ENCODE data around the gene CBLN3. TPM values are rescaled to one million over a fixed set of nuclear protein-coding genes. Genes with fewer than 3 reads are reported as not detected.

The CBLN3 gene
- total and polyA plus RNA-seq, 4 donors = 1.7 to 4.9 (median 2.0) TPM

GRCh38 chr14:24377657-24378056 lies 51.8 kb downstream of the CBLN3 start:
- H3K36me3 ChIP-seq (ENCODE audit: control insufficient read depth in 4 of 4, insufficient read depth in 4 of 4, low read length in 4 of 4) = peaks cover 0 to 27% (median 6%) of the 10 kb centered on the region in 4 donors
- 56 to 84% methylated on average over 2 of the region's 2 CpGs for WGBS, 2 donors
- no peak for ATAC-seq (ENCODE audit: insufficient read depth, low FRiP score)

GRCh38 chr14:24377126-24377525 lies 52.3 kb downstream of the CBLN3 start:
- H3K36me3 ChIP-seq (ENCODE audit: control insufficient read depth in 4 of 4, insufficient read depth in 4 of 4, low read length in 4 of 4) = peaks cover 0 to 33% (median 6%) of the 10 kb centered on the region in 4 donors
- H3K9ac ChIP-seq (ENCODE audit: insufficient read depth in 1 of 2, low read length in 2 of 2) = no peak overlapping the region
- H3K27ac ChIP-seq (ENCODE audit: low read depth in 1 of 2, low read length in 1 of 2) = no peak overlapping the region
- no peaks in the 10 kb centered on the region for H3K27me3 ChIP-seq (ENCODE audit: control insufficient read depth in 3 of 3, insufficient read depth in 3 of 3, low read length in 2 of 3)
- DNase-seq (no peak), ATAC-seq (ENCODE audit: insufficient read depth, low FRiP score) (no peak)
- 82% methylated on average over 7 of the region's 7 CpGs for WGBS, 2 donors
- H3K9me3 ChIP-seq (ENCODE audit: control insufficient read depth in 4 of 4, insufficient read depth in 3 of 4, low read length in 3 of 4) = no peaks in the 10 kb centered on the region
- no peak overlapping the region for H3K4me3 ChIP-seq
- TF ChIP-seq CTCF (IDR thresholded peaks at IDR 0.05; ENCODE audit: control extremely low read depth, extremely low read depth) = no peak
- peaks cover 0 to 12% (median 5%) of the 10 kb centered on the region in 5 donors for H3K4me1 ChIP-seq (ENCODE audit: control insufficient read depth in 5 of 5, insufficient read depth in 5 of 5, low read length in 5 of 5)

More at GRCh38 chr14:24377657-24378056, 51.8 kb downstream of the CBLN3 start:
- Histone ChIP-seq H3K4me1 (ENCODE audit: control insufficient read depth in 5 of 5, insufficient read depth in 5 of 5, low read length in 5 of 5) (peaks cover 0 to 8% (median 1%) of the 10 kb centered on the region in 5 donors), H3K9ac (ENCODE audit: insufficient read depth in 1 of 2, low read length in 2 of 2) (no peak overlapping the region), H3K27ac (ENCODE audit: low read depth in 1 of 2, low read length in 1 of 2) (no peak overlapping the region), H3K9me3 (ENCODE audit: control insufficient read depth in 4 of 4, insufficient read depth in 3 of 4, low read length in 3 of 4) (no peaks in the 10 kb centered on the region), H3K27me3 (ENCODE audit: control insufficient read depth in 3 of 3, insufficient read depth in 3 of 3, low read length in 2 of 3) (no peaks in the 10 kb centered on the region), H3K4me3 (no peak overlapping the region)
- no peak for DNase-seq
- TF ChIP-seq CTCF (IDR thresholded peaks at IDR 0.05; ENCODE audit: control extremely low read depth, extremely low read depth) = no peak

Other genes with a start within 250 kb of the CBLN3 start
- gene IPO4, start 240.9 kb downstream of the CBLN3 start, total RNA-seq = 10 to 100 TPM; 22.0 to 78.9 TPM
- 10 to 100 TPM; 13.0 to 34.8 TPM for gene IPO4, start 240.9 kb downstream of the CBLN3 start, polyA plus RNA-seq
- gene TM9SF1, start 234.2 kb downstream of the CBLN3 start, total RNA-seq = 10 to 100 TPM; 42.3 to 71.9 TPM
- 10 to 100 TPM; 32.7 to 61.7 TPM for gene TM9SF1, start 234.2 kb downstream of the CBLN3 start, polyA plus RNA-seq
- gene TSSK4, start 224.0 kb downstream of the CBLN3 start, total RNA-seq = 1 to 10 TPM in 1 of 2 donors, not detected in 1; 1.2 TPM
- under 1 TPM; 0.02 to 0.10 TPM for gene TSSK4, start 224.0 kb downstream of the CBLN3 start, polyA plus RNA-seq
- 10 to 100 TPM; 37.2 to 50.8 TPM for gene CHMP4A, start 216.2 kb downstream of the CBLN3 start, total RNA-seq
- 100 to 1,000 TPM in 1 of 2 donors, 10 to 100 TPM in 1; 70.4 to 103 TPM for gene CHMP4A, start 216.2 kb downstream of the CBLN3 start, polyA plus RNA-seq
- 10 to 100 TPM; 20.8 to 24.8 TPM for gene MDP1, start 213.6 kb downstream of the CBLN3 start, total RNA-seq
- 10 to 100 TPM; 17.2 to 31.4 TPM for gene MDP1, start 213.6 kb downstream of the CBLN3 start, polyA plus RNA-seq
- 100 to 1,000 TPM in 1 of 2 donors, 10 to 100 TPM in 1; 69.5 to 147 TPM for gene NEDD8, start 197.3 kb downstream of the CBLN3 start, total RNA-seq
- gene NEDD8, start 197.3 kb downstream of the CBLN3 start, polyA plus RNA-seq = 100 to 1,000 TPM; 242 to 246 TPM
- gene GMPR2, start 196.7 kb downstream of the CBLN3 start, total RNA-seq = 10 to 100 TPM; 63.1 TPM
- gene GMPR2, start 196.7 kb downstream of the CBLN3 start, polyA plus RNA-seq = 10 to 100 TPM; 42.9 to 71.1 TPM
- 10 to 100 TPM; 48.2 to 89.1 TPM for gene TINF2, start 187.0 kb downstream of the CBLN3 start, total RNA-seq
- 10 to 100 TPM; 45.2 to 82.6 TPM for gene TINF2, start 187.0 kb downstream of the CBLN3 start, polyA plus RNA-seq
- gene TGM1, start 166.5 kb downstream of the CBLN3 start, total RNA-seq = 1 to 10 TPM; 1.9 to 8.8 TPM
- gene TGM1, start 166.5 kb downstream of the CBLN3 start, polyA plus RNA-seq = 10 to 100 TPM in 1 of 2 donors, 1 to 10 TPM in 1; 9.8 to 11.3 TPM
- 10 to 100 TPM; 19.7 to 55.8 TPM for gene RABGGTA, start 158.1 kb downstream of the CBLN3 start, total RNA-seq
- 10 to 100 TPM; 40.3 to 45.4 TPM for gene RABGGTA, start 158.1 kb downstream of the CBLN3 start, polyA plus RNA-seq
- gene DHRS1, start 129.9 kb downstream of the CBLN3 start, total RNA-seq = 10 to 100 TPM; 20.8 to 24.0 TPM
- 10 to 100 TPM; 20.6 to 27.8 TPM for gene DHRS1, start 129.9 kb downstream of the CBLN3 start, polyA plus RNA-seq
- gene NOP9, start 129.8 kb downstream of the CBLN3 start, total RNA-seq = 10 to 100 TPM; 14.1 to 25.9 TPM
- 10 to 100 TPM; 12.1 to 13.5 TPM for gene NOP9, start 129.8 kb downstream of the CBLN3 start, polyA plus RNA-seq
- 10 to 100 TPM in 1 of 2 donors, 1 to 10 TPM in 1; 9.6 to 18.8 TPM for gene CIDEB, start 121.7 kb downstream of the CBLN3 start, total RNA-seq
- gene CIDEB, start 121.7 kb downstream of the CBLN3 start, polyA plus RNA-seq = 10 to 100 TPM in 1 of 2 donors, 1 to 10 TPM in 1; 8.3 to 19.7 TPM
- 10 to 100 TPM in 1 of 2 donors, 1 to 10 TPM in 1; 5.8 to 14.0 TPM for gene LTB4R2, start 119.5 kb downstream of the CBLN3 start, total RNA-seq
- 1 to 10 TPM; 1.8 to 5.5 TPM for gene LTB4R2, start 119.5 kb downstream of the CBLN3 start, polyA plus RNA-seq
- gene LTB4R, start 118.2 kb downstream of the CBLN3 start, total RNA-seq = 10 to 100 TPM in 1 of 2 donors, 1 to 10 TPM in 1; 4.4 to 14.8 TPM
- gene LTB4R, start 118.2 kb downstream of the CBLN3 start, polyA plus RNA-seq = 10 to 100 TPM in 1 of 2 donors, 1 to 10 TPM in 1; 7.3 to 47.0 TPM
- 10 to 100 TPM; 35.7 to 36.3 TPM for gene ADCY4, start 94.6 kb downstream of the CBLN3 start, total RNA-seq
- gene ADCY4, start 94.6 kb downstream of the CBLN3 start, polyA plus RNA-seq = 10 to 100 TPM; 22.6 to 42.8 TPM
- gene RIPK3, start 89.7 kb downstream of the CBLN3 start, total RNA-seq = 10 to 100 TPM in 1 of 2 donors, 1 to 10 TPM in 1; 6.4 to 26.0 TPM
- gene RIPK3, start 89.7 kb downstream of the CBLN3 start, polyA plus RNA-seq = 10 to 100 TPM; 13.0 to 23.4 TPM
- 10 to 100 TPM; 38.2 to 38.6 TPM for gene NFATC4, start 61.5 kb downstream of the CBLN3 start, total RNA-seq
- gene NFATC4, start 61.5 kb downstream of the CBLN3 start, polyA plus RNA-seq = 10 to 100 TPM; 13.9 to 71.4 TPM
- gene NYNRIN, start 30.7 kb downstream of the CBLN3 start, total RNA-seq = 10 to 100 TPM; 16.1 to 49.8 TPM
- 1 to 10 TPM; 2.9 to 4.2 TPM for gene NYNRIN, start 30.7 kb downstream of the CBLN3 start, polyA plus RNA-seq
- gene KHNYN, start 286 bp upstream of the CBLN3 start, total RNA-seq = 10 to 100 TPM; 48.1 to 60.2 TPM
- 10 to 100 TPM; 27.0 to 34.1 TPM for gene KHNYN, start 286 bp upstream of the CBLN3 start, polyA plus RNA-seq
- gene SDR39U1, start 13.1 kb upstream of the CBLN3 start, total RNA-seq = 10 to 100 TPM; 19.5 to 57.1 TPM
- gene SDR39U1, start 13.1 kb upstream of the CBLN3 start, polyA plus RNA-seq = 10 to 100 TPM; 48.5 to 63.9 TPM
- gene CMA1, start 78.6 kb upstream of the CBLN3 start, total RNA-seq = under 1 TPM in 1 of 2 donors, not detected in 1; 0.34 TPM
- not detected for gene CMA1, start 78.6 kb upstream of the CBLN3 start, polyA plus RNA-seq
- 1 to 10 TPM in 1 of 2 donors, under 1 TPM in 1; 0.55 to 9.6 TPM for gene CTSG, start 146.6 kb upstream of the CBLN3 start, total RNA-seq
- gene CTSG, start 146.6 kb upstream of the CBLN3 start, polyA plus RNA-seq = 1 to 10 TPM in 1 of 2 donors, under 1 TPM in 1; 0.65 to 6.3 TPM
- 1 to 10 TPM in 1 of 2 donors, not detected in 1; 1.2 TPM for gene GZMH, start 180.0 kb upstream of the CBLN3 start, total RNA-seq
- gene GZMH, start 180.0 kb upstream of the CBLN3 start, polyA plus RNA-seq = 1 to 10 TPM; 2.9 to 3.1 TPM
- 1 to 10 TPM; 2.2 to 5.1 TPM for gene GZMB, start 204.5 kb upstream of the CBLN3 start, total RNA-seq
- gene GZMB, start 204.5 kb upstream of the CBLN3 start, polyA plus RNA-seq = 10 to 100 TPM in 1 of 2 donors, 1 to 10 TPM in 1; 6.0 to 15.7 TPM